Breast epithelium (tissue), 4 donors: Measurements from ENCODE around the gene ELMO3. TPM values are rescaled to one million over a fixed set of nuclear protein-coding genes. Genes with fewer than 3 reads are reported as not detected.

Source experiments
- DNase-seq, 2 donors: peaks; one replicate each; pipeline ENCODE4 v3.0.0-alpha.2; 2019; ENCODE audit warnings: low spot score in 2 of 2
- H3K27ac ChIP-seq, 2 donors: fragments of 200-600 bp; sonication (generic) in 1 of 2; one replicate each; pipeline ENCODE4 v1.5.1; 2016 to 2019; ENCODE audit warnings: mild to moderate bottlenecking in 1 of 2
- H3K27me3 ChIP-seq, 2 donors: fragments of 200-600 bp; sonication (generic) in 1 of 2; one replicate each; pipeline versions ENCODE4 v1.5.1 to v1.6.0; 2017 to 2019; ENCODE audit warnings: control low read depth in 1 of 2, mild to moderate bottlenecking in 1 of 2
- H3K36me3 ChIP-seq: fragments of 200-600 bp; one replicate; pipeline ENCODE4 v1.5.1; 2019
- H3K4me1 ChIP-seq, 2 donors: fragments of 200-600 bp; sonication (generic); one replicate each; pipeline ENCODE4 v1.5.1; 2016 to 2019; ENCODE audit warnings: control low read depth in 1 of 2
- H3K4me3 ChIP-seq, 3 donors: fragments of 200-600 bp; sonication (generic); 1 replicate in 2 of 3; 2 replicates in 1 of 3; pipeline ENCODE4 v1.5.1; 2016 to 2019; ENCODE audit warnings: mild to moderate bottlenecking in 3 of 3, moderate library complexity in 2 of 3
- H3K9me3 ChIP-seq, 2 donors: fragments of 200-600 bp; sonication (generic) in 1 of 2; one replicate each; pipeline ENCODE4 v1.5.1; 2016 to 2019; ENCODE audit warnings: control low read depth in 1 of 2
- CTCF ChIP-seq, 3 donors: fragments of 450-650 bp; IDR thresholded peaks; one replicate each; pipeline ENCODE4 v1.5.1; 2016 to 2017; ENCODE audit warnings: antibody characterized with exemption in 3 of 3, mild to moderate bottlenecking in 3 of 3, moderate library complexity in 3 of 3
- POLR2A ChIP-seq: fragments of 450-650 bp; IDR thresholded peaks from one replicate; pipeline ENCODE4 v1.6.1; 2016; ENCODE audit warnings: antibody characterized with exemption, mild to moderate bottlenecking, moderate library complexity
- POLR2AphosphoS5 ChIP-seq, 3 donors: sonication (generic); formaldehyde crosslinking; IDR thresholded peaks; one replicate each; pipeline ENCODE4 v1.6.1; 2017; ENCODE audit warnings: antibody characterized with exemption in 3 of 3
- intact Hi-C: fragments of 100-400 bp; cut with DNase I; formaldehyde crosslinking; loops from one replicate; pipeline ENCODE4 v1.15.1; 2023; ENCODE audit warnings: low total_unique reads
- total RNA-seq, 3 donors: library from RNA; depleted of rRNA; stranded (reverse); fragments of >200 nt; gene quantifications; one replicate each; pipeline ENCODE4 v1.1.0, GENCODE V29; 2016

ELMO3 gene
- total RNA-seq, 3 donors from 2014 or later: 1.1 to 35.0 (median 19.7) TPM

- Histone ChIP-seq H3K9me3 (no peaks in the 10 kb centered on the region), H3K36me3 (no peaks in the 10 kb centered on the region), H3K4me3 (peak overlapping the region; percentile 29 to 77 (median 56)), H3K27me3 (no peaks in the 10 kb centered on the region), H3K4me1 (peaks cover 5 to 11% of the 10 kb centered on the region in 2 donors), H3K27ac (peak overlapping the region; percentile 76 to 87)
- DNase-seq: peak; percentile 74 to 82
- intact Hi-C loops: loop anchor here (10.0 kb wide), 1 partner anchor 237 kb away; the partner anchor contains the start of gene ZDHHC1
- no peak for TF ChIP-seq POLR2A
- peak; percentile 19 to 59 (median 52) for TF ChIP-seq POLR2AphosphoS5 (IDR thresholded peaks at IDR 0.05)
- peak in 2 of 3 donors; percentile 15 to 29 for TF ChIP-seq CTCF (IDR thresholded peaks at IDR 0.05)
Measured at GRCh38 chr16:67177743-67178699, 20.9 kb upstream of the ELMO3 start.

GRCh38 chr16:67179421-67180080, 19.4 kb upstream of the ELMO3 start:
- intact Hi-C loops: loop anchor here (10.0 kb wide), 1 partner anchor 235 kb away; the partner anchor contains the start of gene ZDHHC1
- H3K27me3 ChIP-seq: no peaks in the 10 kb centered on the region
- H3K9me3 ChIP-seq: no peaks in the 10 kb centered on the region
- H3K4me1 ChIP-seq: peaks cover 3 to 11% of the 10 kb centered on the region in 2 donors
- H3K27ac ChIP-seq: peak overlapping the region in 1 of 2 donors; percentile 76
- DNase-seq: no peak
- TF ChIP-seq CTCF (IDR thresholded peaks at IDR 0.05) (no peak), POLR2AphosphoS5 (IDR thresholded peaks at IDR 0.05) (no peak), POLR2A (no peak)
- no peak overlapping the region for H3K4me3 ChIP-seq
- no peaks in the 10 kb centered on the region for H3K36me3 ChIP-seq

- Histone ChIP-seq H3K36me3 (no peaks in the 10 kb centered on the region), H3K4me3 (no peak overlapping the region), H3K27ac (no peak overlapping the region), H3K9me3 (no peaks in the 10 kb centered on the region), H3K4me1 (peaks cover 4 to 14% of the 10 kb centered on the region in 2 donors), H3K27me3 (no peaks in the 10 kb centered on the region)
- DNase-seq: no peak
- intact Hi-C loops: no loop called here
- TF ChIP-seq CTCF (IDR thresholded peaks at IDR 0.05): no peak
- no peak for TF ChIP-seq POLR2A
- TF ChIP-seq POLR2AphosphoS5 (IDR thresholded peaks at IDR 0.05): no peak
Measured at GRCh38 chr16:67180166-67180565, 18.8 kb upstream of the ELMO3 start.

GRCh38 chr16:67181346-67181745, 17.6 kb upstream of the ELMO3 start:
- H3K27ac ChIP-seq: peak overlapping the region in 1 of 2 donors; percentile 82

More at GRCh38 chr16:67181346-67181745, 17.6 kb upstream of the ELMO3 start:
- TF ChIP-seq POLR2AphosphoS5 (IDR thresholded peaks at IDR 0.05): no peak
- TF ChIP-seq POLR2A: no peak
- no peak for TF ChIP-seq CTCF (IDR thresholded peaks at IDR 0.05)
- peaks cover 7 to 14% of the 10 kb centered on the region in 2 donors for H3K4me1 ChIP-seq
- H3K4me3 ChIP-seq: no peak overlapping the region
- H3K27me3 ChIP-seq: no peaks in the 10 kb centered on the region
- no peaks in the 10 kb centered on the region for H3K36me3 ChIP-seq
- H3K9me3 ChIP-seq: no peaks in the 10 kb centered on the region
- DNase-seq: no peak
- intact Hi-C loops: loop anchor here (1.0 kb wide), 1 partner anchor 28 kb away; no protein-coding TSS in a partner anchor
